Choroid plexus epithelial cell (primary cell): ENCODE measurements around the gene UVRAG.

Source experiments
- DNase-seq: peaks from one replicate; pipeline ENCODE4 v3.0.0-alpha.2; 2010; ENCODE audit warnings: low read depth
- H3K4me3 ChIP-seq: 2 replicates; pipeline ENCODE4 v1.5.1; 2011; ENCODE audit warnings: low read depth, mild to moderate bottlenecking, control low read depth, low read length, moderate library complexity
- TF ChIP-seq, protein P1 (sequence below): conservative IDR thresholded peaks from 2 replicates; pipeline ENCODE4 v1.5.1; 2011; ENCODE audit warnings: low read depth, mild to moderate bottlenecking, control low read depth, inconsistent platforms, low read length, moderate library complexity

Gene UVRAG

DNA sequence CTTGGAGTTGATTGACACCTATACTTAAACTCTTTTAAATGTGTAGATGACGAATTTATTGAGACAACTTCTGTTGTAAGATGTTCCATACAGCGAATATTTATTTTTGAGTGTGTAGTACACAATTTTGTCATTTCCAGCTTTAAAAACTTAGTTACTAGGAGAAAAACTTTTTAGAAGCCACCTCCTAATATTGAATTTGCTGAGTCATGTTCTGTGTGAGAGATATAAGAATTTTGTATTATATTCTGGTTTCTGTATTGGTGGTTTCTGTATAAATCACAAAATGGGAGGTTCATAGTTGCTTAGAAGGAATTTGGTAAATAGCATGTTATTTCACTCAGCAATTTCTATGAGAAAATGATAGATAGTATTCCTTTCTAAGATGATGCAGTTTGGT lies 220.0 kb downstream of the UVRAG start:
- DNase-seq = no peak
- H3K4me3 ChIP-seq = no peak overlapping the region
- TF ChIP-seq, protein P1, sequence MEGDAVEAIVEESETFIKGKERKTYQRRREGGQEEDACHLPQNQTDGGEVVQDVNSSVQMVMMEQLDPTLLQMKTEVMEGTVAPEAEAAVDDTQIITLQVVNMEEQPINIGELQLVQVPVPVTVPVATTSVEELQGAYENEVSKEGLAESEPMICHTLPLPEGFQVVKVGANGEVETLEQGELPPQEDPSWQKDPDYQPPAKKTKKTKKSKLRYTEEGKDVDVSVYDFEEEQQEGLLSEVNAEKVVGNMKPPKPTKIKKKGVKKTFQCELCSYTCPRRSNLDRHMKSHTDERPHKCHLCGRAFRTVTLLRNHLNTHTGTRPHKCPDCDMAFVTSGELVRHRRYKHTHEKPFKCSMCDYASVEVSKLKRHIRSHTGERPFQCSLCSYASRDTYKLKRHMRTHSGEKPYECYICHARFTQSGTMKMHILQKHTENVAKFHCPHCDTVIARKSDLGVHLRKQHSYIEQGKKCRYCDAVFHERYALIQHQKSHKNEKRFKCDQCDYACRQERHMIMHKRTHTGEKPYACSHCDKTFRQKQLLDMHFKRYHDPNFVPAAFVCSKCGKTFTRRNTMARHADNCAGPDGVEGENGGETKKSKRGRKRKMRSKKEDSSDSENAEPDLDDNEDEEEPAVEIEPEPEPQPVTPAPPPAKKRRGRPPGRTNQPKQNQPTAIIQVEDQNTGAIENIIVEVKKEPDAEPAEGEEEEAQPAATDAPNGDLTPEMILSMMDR = no peak

DNA sequence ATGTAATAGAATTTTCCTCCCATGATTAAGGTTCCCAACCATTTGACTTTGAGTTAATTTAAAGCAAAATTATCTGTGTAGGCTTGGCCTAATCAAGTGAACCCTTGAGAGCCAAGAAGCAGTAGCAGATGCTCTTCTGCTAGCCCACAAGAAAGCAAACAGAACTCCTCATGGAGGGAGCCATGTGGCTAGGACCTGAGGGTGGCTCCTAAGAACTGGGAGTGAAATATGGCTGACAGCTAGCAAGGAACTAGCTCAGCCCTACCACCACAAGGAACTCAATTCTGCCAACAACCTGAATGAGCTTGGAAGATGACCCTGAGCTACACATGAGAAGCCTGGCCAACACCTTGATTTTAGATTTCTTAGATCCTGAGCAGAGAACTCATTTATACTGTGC lies 223.6 kb downstream of the UVRAG start:
- TF ChIP-seq, protein P1 = no peak
- H3K4me3 ChIP-seq = no peak overlapping the region
- no peak for DNase-seq

DNA sequence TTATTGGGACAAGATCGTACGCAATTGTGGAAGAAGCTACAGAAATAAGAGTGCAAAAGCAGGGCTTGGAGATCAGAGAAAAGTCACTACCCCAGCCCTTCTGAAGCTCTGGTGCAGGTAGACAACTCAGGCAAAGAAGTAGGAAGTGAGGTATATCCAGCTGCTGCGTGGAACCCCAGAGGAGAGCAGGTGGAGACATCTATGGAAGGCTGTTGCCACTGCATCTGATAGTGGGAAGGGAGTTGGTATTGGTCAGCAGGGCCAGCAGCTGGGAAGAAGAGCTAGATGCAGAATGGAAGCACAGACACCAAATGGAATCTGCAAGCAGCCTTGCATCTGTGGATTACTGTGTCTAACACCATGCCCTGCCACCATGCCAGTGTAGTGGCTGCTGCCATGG lies 226.2 kb downstream of the UVRAG start:
- TF ChIP-seq, protein P1 = no peak
- no peak overlapping the region for H3K4me3 ChIP-seq
- DNase-seq = no peak

DNA sequence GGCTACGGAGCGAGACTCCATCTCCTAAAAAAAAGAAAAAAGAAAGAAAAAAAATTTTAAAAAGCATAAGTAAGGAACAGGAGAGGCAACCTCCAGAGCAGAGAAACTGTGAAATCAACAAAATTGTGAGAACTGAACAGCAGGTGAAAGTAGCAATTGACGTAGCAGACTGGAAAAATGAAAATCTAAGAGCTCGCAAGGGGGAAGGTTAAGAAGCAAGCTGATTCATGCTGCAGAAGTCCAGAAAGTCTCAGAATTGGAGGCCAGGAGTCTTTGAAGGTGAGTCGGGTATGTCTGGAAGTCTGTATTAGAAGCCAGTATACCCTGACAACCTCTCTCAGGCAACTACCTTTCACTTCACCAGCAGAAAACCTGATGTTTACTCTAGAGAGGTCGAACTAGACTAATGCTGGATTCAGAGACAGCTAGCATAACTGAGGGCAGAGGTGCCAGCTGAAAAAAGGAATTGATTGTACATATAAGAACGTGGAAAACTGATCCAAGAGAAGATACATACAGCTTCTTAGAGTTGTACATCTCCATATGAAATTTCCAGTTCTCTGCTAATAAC lies 229.8 kb downstream of the UVRAG start:
- no peak for DNase-seq
- TF ChIP-seq, protein P1 = no peak
- H3K4me3 ChIP-seq = no peak overlapping the region

DNA sequence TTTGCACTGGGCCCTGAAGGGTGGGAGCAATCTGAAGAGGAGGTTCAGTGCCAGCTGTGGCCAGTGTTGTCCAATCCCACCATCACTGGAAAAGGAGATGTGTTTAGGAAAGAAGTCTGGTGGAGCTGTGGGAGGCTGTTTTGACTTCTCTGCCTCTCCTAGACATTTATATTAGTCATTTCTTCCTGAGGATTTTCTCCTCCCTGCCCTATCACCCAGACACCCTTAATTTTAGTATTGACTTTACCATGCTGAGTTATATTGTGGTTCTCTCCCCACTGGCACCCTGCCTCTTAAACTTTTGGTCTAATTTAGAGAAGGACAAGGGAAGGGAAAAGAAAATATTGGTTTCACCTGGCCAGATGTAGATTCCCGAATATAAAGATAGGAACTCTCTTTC lies 232.2 kb downstream of the UVRAG start:
- H3K4me3 ChIP-seq = no peak overlapping the region
- DNase-seq = no peak
- TF ChIP-seq, protein P1 = no peak

DNA sequence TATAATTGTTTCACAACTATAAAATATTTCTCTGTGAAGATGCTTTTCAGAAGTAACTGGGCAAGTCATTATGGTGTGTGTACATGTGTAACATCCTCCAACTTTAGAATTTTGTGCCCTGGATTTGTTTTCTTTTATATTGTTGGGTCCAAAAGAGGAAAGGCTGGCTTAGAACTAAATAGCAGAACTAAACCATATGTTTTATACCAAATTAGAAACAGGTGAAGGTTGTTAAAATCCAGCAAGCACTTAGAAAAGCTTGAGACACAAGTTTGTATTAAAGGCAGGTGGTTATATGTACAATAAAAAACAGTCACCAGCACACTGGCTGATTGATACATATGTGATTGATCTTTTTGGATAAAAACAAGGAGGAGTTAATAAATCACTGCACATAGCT lies 232.8 kb downstream of the UVRAG start:
- no peak for DNase-seq
- TF ChIP-seq, protein P1 = no peak
- no peak overlapping the region for H3K4me3 ChIP-seq

DNA sequence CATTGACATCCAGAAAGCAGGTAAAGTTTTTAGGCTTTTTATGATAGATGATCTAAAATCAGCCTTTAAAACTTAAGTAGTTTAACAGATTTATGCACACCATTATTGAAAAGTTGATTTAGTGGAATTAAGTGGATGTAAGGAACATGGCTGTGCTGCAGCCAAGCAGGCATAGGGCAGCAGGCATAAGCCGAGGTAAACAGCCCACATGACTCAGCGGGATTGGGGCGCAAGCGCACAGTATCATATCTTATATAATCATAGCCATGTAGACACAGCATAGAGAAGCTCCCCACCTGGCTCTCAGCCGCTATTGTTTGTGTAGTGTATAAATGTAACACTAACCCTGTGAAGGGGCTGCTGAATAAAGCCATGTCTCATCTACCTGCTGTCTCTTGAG lies 233.8 kb downstream of the UVRAG start:
- DNase-seq = no peak
- TF ChIP-seq, protein P1 = no peak
- H3K4me3 ChIP-seq = no peak overlapping the region
